ENCODE results near the gene F5.

- TF ChIP-seq CTCF (IDR thresholded peaks at IDR 0.05) (no peak), EZH2 (IDR thresholded peaks at IDR 0.05; ENCODE audit: borderline replicate concordance, insufficient read depth, low read depth, low read length, poor library complexity, severe bottlenecking) (no peak)
These were observed 91.9 kb downstream of the F5 start for GRCh38 chr1:169494343-169494742.
